Fibroblast of lung (primary cell): ENCODE data around the gene ZBTB17.

ENCODE experiments used
- EZH2 ChIP-seq: IDR thresholded peaks from 2 replicates; pipeline ENCODE4 v1.5.1; 2012; ENCODE audit warnings: low read length, control low read depth, mild to moderate bottlenecking; ENCODE audit errors: missing control alignments
- TF ChIP-seq, protein P1 (sequence below), 2 donors: IDR thresholded peaks in 1 of 2; conservative IDR thresholded peaks in 1 of 2; 1 replicate in 1 of 2; 2 replicates in 1 of 2; pipeline ENCODE4 v1.5.1; 2011 to 2012; ENCODE audit warnings: low read length in 2 of 2, control low read depth in 1 of 2, inconsistent platforms in 1 of 2, low read depth in 1 of 2, mild to moderate bottlenecking in 1 of 2

DNA sequence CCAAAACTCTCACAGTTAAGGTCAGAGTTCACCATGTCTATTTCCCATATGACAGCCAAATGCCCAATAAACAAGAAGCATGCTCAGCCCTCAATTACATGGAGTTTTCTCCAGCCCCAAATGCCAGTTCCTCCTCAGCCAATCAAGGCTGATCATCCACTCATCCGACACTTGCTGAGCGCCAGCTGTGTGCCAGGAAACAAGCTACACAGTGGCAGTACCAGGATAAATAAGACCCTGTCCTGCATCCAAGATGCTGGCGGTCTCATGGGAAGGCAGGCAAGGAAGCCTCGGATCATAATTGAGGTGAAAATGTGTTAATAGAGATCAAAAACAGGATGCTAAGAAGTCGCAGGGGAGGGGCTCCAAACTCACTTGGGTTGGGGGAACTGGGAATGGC lies 7.7 kb downstream of the ZBTB17 start:
- TF ChIP-seq, protein P1, sequence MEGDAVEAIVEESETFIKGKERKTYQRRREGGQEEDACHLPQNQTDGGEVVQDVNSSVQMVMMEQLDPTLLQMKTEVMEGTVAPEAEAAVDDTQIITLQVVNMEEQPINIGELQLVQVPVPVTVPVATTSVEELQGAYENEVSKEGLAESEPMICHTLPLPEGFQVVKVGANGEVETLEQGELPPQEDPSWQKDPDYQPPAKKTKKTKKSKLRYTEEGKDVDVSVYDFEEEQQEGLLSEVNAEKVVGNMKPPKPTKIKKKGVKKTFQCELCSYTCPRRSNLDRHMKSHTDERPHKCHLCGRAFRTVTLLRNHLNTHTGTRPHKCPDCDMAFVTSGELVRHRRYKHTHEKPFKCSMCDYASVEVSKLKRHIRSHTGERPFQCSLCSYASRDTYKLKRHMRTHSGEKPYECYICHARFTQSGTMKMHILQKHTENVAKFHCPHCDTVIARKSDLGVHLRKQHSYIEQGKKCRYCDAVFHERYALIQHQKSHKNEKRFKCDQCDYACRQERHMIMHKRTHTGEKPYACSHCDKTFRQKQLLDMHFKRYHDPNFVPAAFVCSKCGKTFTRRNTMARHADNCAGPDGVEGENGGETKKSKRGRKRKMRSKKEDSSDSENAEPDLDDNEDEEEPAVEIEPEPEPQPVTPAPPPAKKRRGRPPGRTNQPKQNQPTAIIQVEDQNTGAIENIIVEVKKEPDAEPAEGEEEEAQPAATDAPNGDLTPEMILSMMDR (conservative IDR thresholded peaks at IDR 0.05 in 1 of 2, IDR thresholded peaks at IDR 0.05 in 1 of 2; ENCODE audit: low read depth in 1 of 2, low read length in 2 of 2): no peak
- TF ChIP-seq EZH2: no peak
